ENCODE results near the gene STAT6. TPM values are rescaled to one million over a fixed set of nuclear protein-coding genes. Genes with fewer than 3 reads are reported as not detected.
"Not testable (repeated sequence)": the region's sequence is repeated elsewhere in the genome, so short reads cannot be mapped to it uniquely, and the experiment has no call there.

Gene STAT6
- total and polyA plus RNA-seq, 4 experiments from 2014 or later: 78.4 to 424 (median 245) TPM

- H3K9me3 Mint-ChIP-seq; H3K4me3 ChIP-seq (ENCODE audit: low read length in 2 of 2); H3K27me3 ChIP-seq (ENCODE audit: insufficient read depth, low read length); H3K27me3 Mint-ChIP-seq; H3K36me3 ChIP-seq (ENCODE audit: insufficient read depth, low read length); DNase-seq; H3K27ac ChIP-seq (ENCODE audit: low read depth, low read length); intact Hi-C loops (cut with micrococcal nuclease); H3K4me3 Mint-ChIP-seq; H3K9me3 ChIP-seq (ENCODE audit: control insufficient read depth in 1 of 2, low read length in 2 of 2): not testable (repeated sequence)
- POLR2A ChIA-PET (ENCODE audit: partially characterized antibody): interaction anchor here (7.7 to 8.1 kb wide), 2 partner anchors 17 to 37 kb away, joined by 108 to 373 read pairs; partner anchors contain the start of genes NAB2 and STAT6
- peaks cover 26% of the 10 kb centered on the region for H3K4me1 ChIP-seq (ENCODE audit: insufficient read depth, low read length)
- CTCF ChIA-PET (ENCODE audit: partially characterized antibody): interaction anchor here (1.0 to 19.9 kb wide), 5 partner anchors 18 to 65 kb away, joined by 3 to 458 read pairs (median 23); partner anchors contain the start of genes NAB2 and STAT6
- peaks cover 13 to 26% of the 10 kb centered on the region in 2 donors for H3K36me3 Mint-ChIP-seq
- peak overlapping the region in 3 of 7 donors; percentile 22 to 30 (median 22) for H3K27ac Mint-ChIP-seq
- peaks cover 12 to 39% (median 23%) of the 10 kb centered on the region in 4 donors for H3K4me1 Mint-ChIP-seq
These were observed 37.4 kb downstream of the STAT6 start for GRCh38 chr12:57073566-57074450.

DNA sequence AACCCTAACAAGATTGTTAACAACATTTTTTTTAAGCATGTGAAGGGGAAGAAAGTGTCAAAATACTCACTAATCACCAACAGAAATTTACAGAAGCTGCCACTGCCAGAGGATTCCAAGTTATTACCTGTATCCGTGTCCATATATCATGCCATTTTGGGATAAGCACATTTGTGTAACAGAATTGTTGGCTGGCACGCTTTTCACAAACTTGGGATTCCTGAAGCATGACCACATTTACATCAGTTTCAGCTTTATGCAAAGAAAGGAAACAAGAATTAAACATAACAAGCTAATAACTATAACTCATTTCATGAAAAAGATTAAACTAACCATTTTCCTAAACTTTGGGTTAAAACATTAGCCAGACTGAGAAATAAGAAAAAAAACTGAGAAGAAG, 38.5 kb downstream of the STAT6 start:
- H3K27ac ChIP-seq (ENCODE audit: low read depth, low read length): no peak overlapping the region
- no peaks in the 10 kb centered on the region for H3K27me3 ChIP-seq (ENCODE audit: insufficient read depth, low read length)
- H3K4me1 ChIP-seq (ENCODE audit: insufficient read depth, low read length): peaks cover 21% of the 10 kb centered on the region
- peak overlapping the region in 1 of 7 donors; percentile 46 for H3K27ac Mint-ChIP-seq
- H3K36me3 ChIP-seq (ENCODE audit: insufficient read depth, low read length): peaks cover 4% of the 10 kb centered on the region
- H3K4me1 Mint-ChIP-seq: peaks cover 10 to 29% (median 18%) of the 10 kb centered on the region in 4 donors
- no peak for DNase-seq
- ChIA-PET CTCF (ENCODE audit: partially characterized antibody) (interaction anchor here (4.9 to 19.9 kb wide), 3 partner anchors 19 to 51 kb away, joined by 23 to 458 read pairs (median 184); partner anchors contain the start of genes NAB2 and STAT6), POLR2A (ENCODE audit: partially characterized antibody) (interaction anchor here (1.7 to 8.1 kb wide), 3 partner anchors 8 to 38 kb away, joined by 3 to 373 read pairs (median 108); partner anchors contain the start of genes NAB2 and STAT6)
- intact Hi-C loops (cut with micrococcal nuclease): no loop called here
- H3K27me3 Mint-ChIP-seq: no peaks in the 10 kb centered on the region
- no peaks in the 10 kb centered on the region for H3K9me3 ChIP-seq (ENCODE audit: control insufficient read depth in 1 of 2, low read length in 2 of 2)
- H3K4me3 ChIP-seq (ENCODE audit: low read length in 2 of 2): no peak overlapping the region
- peaks cover 17 to 25% of the 10 kb centered on the region in 2 donors for H3K36me3 Mint-ChIP-seq
- H3K4me3 Mint-ChIP-seq: no peak overlapping the region
- no peaks in the 10 kb centered on the region for H3K9me3 Mint-ChIP-seq

GRCh38 chr12:57069523-57069922, 41.6 kb downstream of the STAT6 start:
- DNase-seq: peak; percentile 73 to 77 (median 75)
- Histone ChIP-seq H3K4me3 (ENCODE audit: low read length in 2 of 2) (no peak overlapping the region), H3K36me3 (ENCODE audit: insufficient read depth, low read length) (peaks cover 4% of the 10 kb centered on the region), H3K4me1 (ENCODE audit: insufficient read depth, low read length) (peaks cover 25% of the 10 kb centered on the region), H3K27me3 (ENCODE audit: insufficient read depth, low read length) (no peaks in the 10 kb centered on the region), H3K27ac (ENCODE audit: low read depth, low read length) (peak overlapping the region; percentile 57), H3K9me3 (ENCODE audit: control insufficient read depth in 1 of 2, low read length in 2 of 2) (no peaks in the 10 kb centered on the region)
- Mint-ChIP-seq H3K9me3 (no peaks in the 10 kb centered on the region), H3K27ac (peak overlapping the region; percentile 75 to 89 (median 85)), H3K4me3 (peak overlapping the region in 3 of 8 donors; percentile 0 to 37 (median 28)), H3K4me1 (peaks cover 11 to 34% (median 15%) of the 10 kb centered on the region in 4 donors), H3K36me3 (peaks cover 22 to 31% of the 10 kb centered on the region in 2 donors), H3K27me3 (no peaks in the 10 kb centered on the region)
- CTCF ChIA-PET (ENCODE audit: partially characterized antibody): interaction anchor here (0.7 to 19.9 kb wide), 22 partner anchors 8 to 174 kb away, joined by 3 to 458 read pairs (median 6); partner anchors contain the start of genes LRP1, NAB2, NEMP1 and STAT6
- POLR2A ChIA-PET (ENCODE audit: partially characterized antibody): interaction anchor here (0.6 to 8.1 kb wide), 11 partner anchors 10 to 344 kb away, joined by 3 to 373 read pairs (median 4); partner anchors contain the start of genes LRP1, NAB2, NACA and NEMP1
- intact Hi-C loops (cut with micrococcal nuclease): loop anchor here (1.0 to 5.0 kb wide), 5 partner anchors 9 to 173 kb away; partner anchors contain the start of gene NEMP1

- H3K4me1 Mint-ChIP-seq: peaks cover 21 to 44% (median 27%) of the 10 kb centered on the region in 4 donors
- Histone ChIP-seq H3K36me3 (ENCODE audit: insufficient read depth, low read length) (no peaks in the 10 kb centered on the region), H3K4me3 (ENCODE audit: low read length in 2 of 2) (no peak overlapping the region), H3K27ac (ENCODE audit: low read depth, low read length) (no peak overlapping the region), H3K27me3 (ENCODE audit: insufficient read depth, low read length) (no peaks in the 10 kb centered on the region), H3K9me3 (ENCODE audit: control insufficient read depth in 1 of 2, low read length in 2 of 2) (no peaks in the 10 kb centered on the region), H3K4me1 (ENCODE audit: insufficient read depth, low read length) (peaks cover 42% of the 10 kb centered on the region)
- intact Hi-C loops (cut with micrococcal nuclease): loop anchor here (5.0 kb wide), 1 partner anchor 176 kb away; no protein-coding TSS in a partner anchor
- H3K9me3 Mint-ChIP-seq: no peaks in the 10 kb centered on the region
- H3K27me3 Mint-ChIP-seq: no peaks in the 10 kb centered on the region
- H3K36me3 Mint-ChIP-seq: peaks cover 22 to 26% of the 10 kb centered on the region in 2 donors
- CTCF ChIA-PET (ENCODE audit: partially characterized antibody): interaction anchor here (1.1 to 19.9 kb wide), 5 partner anchors 43 to 61 kb away, joined by 3 to 458 read pairs (median 10); partner anchors contain the start of genes STAT6 and ZBTB39
- POLR2A ChIA-PET (ENCODE audit: partially characterized antibody): interaction anchor here (4.7 kb wide), 1 partner anchor 45 kb away, joined by 90 read pairs; the partner anchor contains the start of gene STAT6
- peak overlapping the region in 6 of 7 donors; percentile 9 to 73 (median 44) for H3K27ac Mint-ChIP-seq
- DNase-seq: no peak
- H3K4me3 Mint-ChIP-seq: no peak overlapping the region
These were observed 44.9 kb downstream of the STAT6 start for GRCh38 chr12:57066245-57066644.

DNA sequence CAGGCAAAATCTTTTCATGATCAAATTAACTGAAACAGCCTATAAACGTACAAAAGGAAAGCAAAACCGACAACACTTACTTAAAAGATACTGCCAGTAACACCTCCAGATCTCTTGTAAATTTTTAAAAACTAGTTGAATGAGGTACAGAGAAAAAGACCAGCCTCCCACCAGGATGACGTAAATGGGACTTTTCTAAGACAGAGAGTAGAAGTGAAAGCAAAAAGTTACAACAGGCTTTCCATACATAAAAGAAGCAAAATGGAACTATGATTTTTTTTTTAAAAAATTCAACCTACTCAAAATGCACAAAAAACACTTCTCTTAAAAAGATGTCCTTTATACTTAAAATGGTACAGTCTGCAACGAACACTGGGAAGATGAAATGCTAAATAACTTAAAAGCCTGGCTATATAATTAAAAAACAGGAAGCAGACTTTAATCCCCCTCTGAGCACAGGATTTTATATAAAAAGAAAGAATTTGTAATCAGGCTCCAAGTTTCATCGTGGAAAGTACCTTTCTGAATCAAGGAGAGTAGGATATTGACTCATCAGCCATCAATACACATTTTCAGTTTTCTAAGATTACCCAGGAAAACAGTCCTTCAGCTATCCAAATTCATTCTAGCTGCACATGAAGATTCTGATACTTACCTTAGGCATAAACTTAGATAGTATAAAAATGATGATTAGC, 47.0 kb downstream of the STAT6 start:
- peak overlapping the region; percentile 5 to 24 for H3K4me3 ChIP-seq (ENCODE audit: low read length in 2 of 2)
- intact Hi-C loops (cut with micrococcal nuclease): loop anchor here (1.0 to 2.0 kb wide), 3 partner anchors 15 to 48 kb away; partner anchors contain the start of gene NEMP1
- POLR2A ChIA-PET (ENCODE audit: partially characterized antibody): interaction anchor here (4.7 kb wide), 1 partner anchor 47 kb away, joined by 90 read pairs; the partner anchor contains the start of gene STAT6

GRCh38 chr12:57058454-57058853, 52.7 kb downstream of the STAT6 start:
- Histone ChIP-seq H3K4me3 (ENCODE audit: low read length in 2 of 2) (no peak overlapping the region), H3K9me3 (ENCODE audit: control insufficient read depth in 1 of 2, low read length in 2 of 2) (no peaks in the 10 kb centered on the region), H3K27me3 (ENCODE audit: insufficient read depth, low read length) (no peaks in the 10 kb centered on the region), H3K4me1 (ENCODE audit: insufficient read depth, low read length) (peaks cover 7% of the 10 kb centered on the region), H3K27ac (ENCODE audit: low read depth, low read length) (no peak overlapping the region), H3K36me3 (ENCODE audit: insufficient read depth, low read length) (peaks cover 18% of the 10 kb centered on the region)
- Mint-ChIP-seq H3K4me1 (peaks cover 3 to 8% (median 6%) of the 10 kb centered on the region in 4 donors), H3K36me3 (peaks cover 15 to 33% of the 10 kb centered on the region in 2 donors), H3K9me3 (peaks cover 0 to 2% (median 0%) of the 10 kb centered on the region in 8 donors), H3K4me3 (no peak overlapping the region), H3K27ac (peak overlapping the region in 3 of 7 donors; percentile 0 to 57 (median 53)), H3K27me3 (no peaks in the 10 kb centered on the region)
- intact Hi-C loops (cut with micrococcal nuclease): no loop called here
- ChIA-PET CTCF (ENCODE audit: partially characterized antibody) (interaction anchor here (1.1 to 14.6 kb wide), 3 partner anchors 12 to 65 kb away, joined by 3 to 226 read pairs (median 3); partner anchors contain the start of gene ZBTB39), POLR2A (ENCODE audit: partially characterized antibody) (interaction anchor here (1.4 kb wide), 1 partner anchor 54 kb away, joined by 5 read pairs; no protein-coding TSS in a partner anchor)
- DNase-seq: no peak

More for the DNA sequence above, 47.0 kb downstream of the STAT6 start:
- H3K4me3 Mint-ChIP-seq: peak overlapping the region; percentile 73 to 85 (median 82)
- peaks cover 30% of the 10 kb centered on the region for H3K4me1 ChIP-seq (ENCODE audit: insufficient read depth, low read length)
- H3K27ac Mint-ChIP-seq: peak overlapping the region; percentile 79 to 99 (median 96)
- DNase-seq: peak; percentile 77 to 88 (median 84)
- no peaks in the 10 kb centered on the region for H3K9me3 Mint-ChIP-seq
- no peaks in the 10 kb centered on the region for H3K27me3 Mint-ChIP-seq
- peaks cover 15 to 33% (median 20%) of the 10 kb centered on the region in 4 donors for H3K4me1 Mint-ChIP-seq
- CTCF ChIA-PET (ENCODE audit: partially characterized antibody): interaction anchor here (0.7 to 19.9 kb wide), 5 partner anchors 16 to 66 kb away, joined by 3 to 458 read pairs (median 25); partner anchors contain the start of genes STAT6 and ZBTB39
- H3K36me3 Mint-ChIP-seq: peaks cover 14 to 27% of the 10 kb centered on the region in 2 donors
- H3K9me3 ChIP-seq (ENCODE audit: control insufficient read depth in 1 of 2, low read length in 2 of 2): no peaks in the 10 kb centered on the region
- no peaks in the 10 kb centered on the region for H3K27me3 ChIP-seq (ENCODE audit: insufficient read depth, low read length)
- peaks cover 7% of the 10 kb centered on the region for H3K36me3 ChIP-seq (ENCODE audit: insufficient read depth, low read length)
- peak overlapping the region; percentile 74 for H3K27ac ChIP-seq (ENCODE audit: low read depth, low read length)
